HG02981 (cell line): ENCODE measurements around the gene PDZRN4.
A peak's percentile ranks its signal among the peaks of the same experiment; 100 is the strongest.
"Not testable (repeated sequence)": the region's sequence is repeated elsewhere in the genome, so short reads cannot be mapped to it uniquely, and the experiment has no call there.

ENCODE experiments used
- ATAC-seq: cut with Tn5 transposase; IDR thresholded peaks from one replicate; pipeline ENCODE4 v1.9.1; 2021; ENCODE audit warnings: mild to moderate bottlenecking, moderate library complexity; ENCODE audit not compliant: unreplicated experiment

Gene PDZRN4

DNA sequence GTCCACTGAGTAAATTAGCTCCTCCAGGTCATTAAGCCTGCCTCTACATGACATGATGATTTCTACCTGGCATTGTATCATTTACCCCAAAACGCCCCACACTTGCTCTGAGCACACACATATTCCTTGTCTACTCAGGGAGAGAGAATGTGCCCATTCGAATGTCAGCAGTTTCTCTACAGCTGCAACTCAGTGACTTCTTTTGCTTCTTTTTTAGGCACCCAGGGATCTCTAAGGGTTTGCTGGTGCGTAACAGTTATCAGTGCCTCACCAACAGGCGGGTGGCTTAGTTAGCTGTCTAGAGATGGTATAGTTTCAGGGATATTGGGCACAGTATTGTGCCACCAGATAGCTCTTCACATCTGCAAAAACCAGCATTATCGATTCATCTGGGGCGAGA lies 316.9 kb downstream of the PDZRN4 start:
- ATAC-seq = no peak

GRCh38 chr12:41507286-41507685 lies 319.2 kb downstream of the PDZRN4 start:
- ATAC-seq = no peak

DNA sequence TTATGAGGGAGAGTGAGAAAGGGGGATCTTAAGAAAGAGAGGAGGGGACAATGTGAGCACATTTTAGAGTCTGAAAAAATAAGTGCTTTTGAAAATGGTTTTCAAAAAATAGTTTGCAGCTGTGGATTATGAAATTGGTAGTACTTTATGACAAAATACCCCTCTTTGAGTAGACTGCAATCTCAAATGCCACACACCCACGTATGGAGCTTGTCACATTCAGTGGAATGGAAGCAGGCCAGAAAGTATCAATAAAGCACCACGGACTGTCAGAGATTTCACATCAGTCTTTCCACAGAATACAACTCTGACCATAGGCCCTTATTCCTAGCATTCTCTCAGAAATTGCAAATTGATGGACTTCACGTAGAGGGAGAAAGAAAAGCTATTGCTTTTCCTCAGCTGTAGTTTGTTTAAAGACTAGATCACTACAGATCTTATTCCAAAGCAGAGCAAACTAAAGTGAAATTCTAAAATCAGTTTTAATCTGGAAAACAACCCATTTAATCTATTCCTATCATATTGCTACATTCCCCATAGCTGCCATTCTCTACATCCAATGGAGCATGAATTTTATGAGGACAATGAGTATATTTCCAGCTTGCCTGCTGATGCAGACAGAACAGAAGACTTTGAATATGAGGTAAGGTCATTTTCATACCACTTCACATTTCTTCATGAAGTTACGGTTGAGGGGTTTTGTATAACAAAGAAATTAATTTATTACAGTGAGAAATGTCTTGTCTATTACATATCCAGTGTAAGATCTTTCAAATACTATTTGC lies 321.3 kb downstream of the PDZRN4 start:
- no peak for ATAC-seq

DNA sequence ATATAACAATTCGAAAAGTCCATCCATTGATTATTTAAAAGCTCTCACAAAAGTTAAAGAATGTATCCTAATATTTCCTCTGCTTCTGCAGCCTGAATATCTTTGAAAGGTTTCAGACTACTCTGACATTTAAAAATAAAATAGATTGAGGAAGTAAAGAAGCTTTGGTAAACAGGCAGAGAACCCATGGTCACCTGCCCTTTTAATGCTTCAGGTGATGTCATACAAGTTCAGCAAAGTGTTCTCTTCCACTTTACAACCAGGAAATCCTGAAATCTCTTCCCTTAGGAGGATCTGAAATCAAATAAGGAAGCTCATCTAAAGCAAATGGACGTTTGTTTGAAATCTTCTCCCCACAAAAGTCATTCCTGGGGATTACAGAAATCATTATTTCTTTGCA lies 322.4 kb downstream of the PDZRN4 start:
- no peak for ATAC-seq

GRCh38 chr12:41511247-41511646 lies 323.1 kb downstream of the PDZRN4 start:
- ATAC-seq = no peak

DNA sequence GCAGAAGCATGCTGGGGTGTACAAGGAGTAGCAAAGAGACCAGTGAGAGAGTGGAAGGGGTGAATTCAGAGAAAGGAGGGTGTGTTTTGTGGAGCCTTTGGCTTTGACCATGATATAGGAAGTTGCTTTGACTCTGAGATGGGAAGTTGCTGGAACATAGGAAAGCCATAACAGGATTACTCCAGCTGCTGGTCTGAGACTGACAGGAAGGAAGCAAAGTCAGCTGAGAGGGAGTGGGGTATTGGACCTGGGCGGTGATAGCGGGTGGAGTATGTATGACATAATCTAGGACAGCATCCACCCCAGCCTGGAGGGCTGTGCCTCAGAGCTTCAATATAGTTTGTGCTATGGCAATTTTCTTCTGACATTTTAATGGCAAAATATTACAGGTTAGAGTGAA lies 324.4 kb downstream of the PDZRN4 start:
- ATAC-seq = no peak

- ATAC-seq = no peak
Observed at GRCh38 chr12:41514021-41514777, 326.1 kb downstream of the PDZRN4 start.

GRCh38 chr12:41514907-41515306 lies 326.8 kb downstream of the PDZRN4 start:
- ATAC-seq = no peak

GRCh38 chr12:41515953-41516352 lies 327.8 kb downstream of the PDZRN4 start:
- no peak for ATAC-seq

DNA sequence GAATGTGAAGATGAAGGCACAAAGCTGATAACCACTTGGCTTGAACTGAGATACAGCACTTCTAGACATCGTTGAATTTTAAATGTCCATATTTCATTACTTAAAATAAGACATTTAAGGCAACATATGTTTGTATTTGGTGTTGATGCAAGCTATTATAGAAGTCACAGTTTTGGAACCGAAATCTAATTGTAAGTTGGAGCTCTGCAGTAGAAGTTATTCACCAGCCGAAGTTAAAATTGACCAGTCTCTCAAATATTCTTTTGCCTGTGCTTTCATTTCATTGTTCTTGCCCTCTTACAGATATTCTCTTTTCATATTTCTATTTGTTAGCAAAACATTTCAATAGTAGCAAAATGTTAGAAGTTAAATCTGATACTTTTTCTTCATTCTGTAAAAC lies 332.7 kb downstream of the PDZRN4 start:
- ATAC-seq = no peak

- ATAC-seq = peak; percentile 82
Observed at GRCh38 chr12:41521872-41522379, 333.8 kb downstream of the PDZRN4 start.

DNA sequence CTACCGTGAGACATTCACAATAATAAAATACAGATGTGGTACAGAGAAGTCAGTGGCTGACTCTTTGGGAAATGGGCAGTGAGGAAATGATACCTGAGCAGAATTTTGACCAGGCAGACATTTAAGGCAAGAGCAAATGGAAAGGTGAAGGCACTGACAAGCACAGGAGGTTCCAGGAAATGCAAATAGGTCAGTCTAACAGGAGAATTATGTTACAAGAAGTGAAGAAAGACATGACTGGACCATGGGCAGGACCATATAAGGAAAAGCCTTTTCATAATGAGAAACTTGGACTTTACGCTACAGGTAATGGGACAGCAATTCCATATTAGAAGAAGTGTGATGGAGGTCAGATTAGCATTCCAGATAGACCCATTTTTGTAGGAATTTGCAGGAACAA lies 338.9 kb downstream of the PDZRN4 start:
- no peak for ATAC-seq

GRCh38 chr12:41527534-41528116 lies 339.5 kb downstream of the PDZRN4 start:
- ATAC-seq = no peak

- ATAC-seq = no peak
Observed at GRCh38 chr12:41528874-41529273, 340.8 kb downstream of the PDZRN4 start.

DNA sequence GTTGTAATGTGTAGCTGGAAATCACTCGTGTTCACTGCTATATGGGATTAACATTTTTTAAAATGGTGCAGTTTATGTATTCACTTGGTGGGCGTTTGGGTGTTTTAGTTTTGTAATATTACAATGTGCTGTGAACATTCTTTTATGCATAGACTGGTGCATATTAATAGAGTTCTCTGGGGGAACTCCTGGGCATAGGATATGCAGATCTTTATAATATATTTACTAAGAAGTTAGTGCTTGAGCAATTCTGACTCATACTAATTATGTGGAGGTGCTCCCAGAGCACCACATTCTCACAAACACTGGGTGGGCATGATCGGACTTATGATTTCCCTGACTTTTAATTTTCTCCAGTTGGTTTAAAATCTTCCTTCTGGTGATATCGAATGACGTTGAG lies 342.3 kb downstream of the PDZRN4 start:
- no peak for ATAC-seq

- no peak for ATAC-seq
Observed at GRCh38 chr12:41531147-41531829, 343.2 kb downstream of the PDZRN4 start.

- no peak for ATAC-seq
Observed at GRCh38 chr12:41532072-41532471, 344.0 kb downstream of the PDZRN4 start.

DNA sequence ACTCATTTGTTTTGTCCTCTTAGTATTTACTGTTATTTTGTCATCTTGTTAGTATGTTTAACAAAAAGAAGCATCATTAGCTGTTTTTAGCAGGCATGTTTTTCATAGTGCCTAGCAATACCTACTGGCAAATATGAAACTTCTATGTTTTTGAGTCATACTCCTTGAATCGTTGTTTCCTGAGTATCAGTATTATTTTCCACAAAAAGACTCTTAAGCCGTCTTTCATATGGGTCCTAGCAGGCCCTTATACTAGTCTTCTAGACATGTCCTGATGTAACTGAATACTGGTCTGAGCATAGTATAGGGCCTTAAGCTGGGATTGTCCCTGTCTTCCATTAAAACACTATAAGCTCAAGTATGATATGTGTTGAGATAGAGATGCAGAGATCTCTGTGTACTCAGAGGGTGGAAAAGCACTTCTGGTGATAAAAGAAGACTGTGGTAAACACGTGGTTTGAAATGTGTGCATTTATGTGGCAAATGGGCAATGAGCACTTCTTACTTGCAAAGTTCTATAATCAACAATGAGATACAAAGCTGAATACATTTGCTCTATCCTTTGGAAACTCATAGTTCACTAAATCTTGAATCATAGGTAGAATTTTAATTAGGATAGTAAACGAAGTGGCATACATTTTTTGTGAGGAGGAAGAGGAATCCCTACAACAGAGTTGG lies 348.8 kb downstream of the PDZRN4 start:
- ATAC-seq = no peak

GRCh38 chr12:41537522-41537921 lies 349.4 kb downstream of the PDZRN4 start:
- no peak for ATAC-seq

- no peak for ATAC-seq
Observed at GRCh38 chr12:41545761-41546160, 357.6 kb downstream of the PDZRN4 start.

DNA sequence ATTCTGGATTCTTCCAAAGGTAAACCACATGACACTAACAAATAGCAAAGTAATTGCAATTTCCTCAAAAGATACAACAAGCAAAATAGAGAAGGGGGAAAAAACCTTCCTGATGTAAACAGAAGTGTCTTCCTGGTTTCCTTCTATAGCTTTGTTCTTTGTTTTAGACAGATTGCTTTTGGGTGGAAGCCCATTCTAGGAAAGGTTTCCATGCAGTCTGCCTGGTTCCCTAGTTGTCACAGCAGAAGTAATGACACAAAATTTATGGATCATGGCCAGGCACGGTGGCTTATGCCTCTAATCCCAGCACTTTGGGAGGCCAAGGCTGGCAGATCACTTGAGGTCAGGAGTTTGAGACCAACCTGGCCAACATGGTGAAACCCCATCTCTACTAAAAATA lies 359.0 kb downstream of the PDZRN4 start:
- not testable (repeated sequence) for ATAC-seq
